IPS-18c (cell line): ENCODE results near the gene PRKG1.

Source experiments
- H3K4me3 ChIP-seq: 2 replicates; pipeline ENCODE4 v1.7.0; 2013; ENCODE audit warnings: low read depth, mild to moderate bottlenecking, low read length, moderate library complexity; ENCODE audit not compliant: insufficient read depth
- H3K9me3 ChIP-seq: one replicate; pipeline ENCODE4 v1.6.1; 2013; ENCODE audit warnings: mild to moderate bottlenecking, low read length, moderate library complexity; ENCODE audit not compliant: control insufficient read depth, insufficient read depth

PRKG1 gene

GRCh38 chr10:51073453-51074237 lies 642 bp upstream of the PRKG1 start:
- H3K4me3 ChIP-seq, result peak overlapping the region; percentile 68
- no peaks in the 10 kb centered on the region for H3K9me3 ChIP-seq

DNA sequence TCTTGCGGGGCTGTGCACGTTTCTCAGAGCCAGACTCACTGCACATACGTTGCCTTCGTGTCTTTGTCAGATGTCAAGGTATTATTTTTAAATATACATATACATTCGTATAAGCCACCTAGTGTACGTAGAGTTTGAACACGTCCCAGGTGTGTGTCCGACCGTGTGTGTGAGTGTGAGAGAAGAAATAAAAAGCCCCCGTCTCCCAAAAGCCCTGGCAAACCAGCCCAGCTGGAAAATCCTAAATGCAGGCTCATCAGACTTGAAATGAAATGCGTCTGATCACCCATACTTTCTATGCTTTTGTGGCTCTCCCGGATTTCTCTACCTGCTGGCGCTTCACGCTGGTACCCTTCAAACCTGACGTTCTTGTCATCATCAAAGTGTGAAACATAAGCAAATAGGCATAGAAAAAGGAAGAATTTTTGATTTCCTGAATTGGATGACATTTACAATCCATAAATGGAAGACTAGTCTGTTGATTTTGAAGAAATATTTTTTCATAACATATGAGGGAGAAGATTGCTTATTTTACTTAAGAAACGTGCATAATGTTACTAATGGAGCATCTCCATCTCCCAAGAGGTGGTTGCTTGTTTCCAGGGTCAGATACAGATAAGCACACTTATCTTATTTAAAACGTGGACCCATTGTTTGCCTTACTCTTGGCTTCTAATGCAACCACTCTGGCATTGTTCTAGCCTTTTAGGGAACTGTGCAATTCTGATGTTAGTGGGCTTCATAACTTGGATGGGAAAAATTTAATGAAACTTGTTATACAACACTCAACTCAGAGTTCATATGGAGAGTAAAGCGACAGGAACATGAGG lies 971 bp downstream of the PRKG1 start:
- peak overlapping the region; percentile 68 for H3K4me3 ChIP-seq
- no peaks in the 10 kb centered on the region for H3K9me3 ChIP-seq

DNA sequence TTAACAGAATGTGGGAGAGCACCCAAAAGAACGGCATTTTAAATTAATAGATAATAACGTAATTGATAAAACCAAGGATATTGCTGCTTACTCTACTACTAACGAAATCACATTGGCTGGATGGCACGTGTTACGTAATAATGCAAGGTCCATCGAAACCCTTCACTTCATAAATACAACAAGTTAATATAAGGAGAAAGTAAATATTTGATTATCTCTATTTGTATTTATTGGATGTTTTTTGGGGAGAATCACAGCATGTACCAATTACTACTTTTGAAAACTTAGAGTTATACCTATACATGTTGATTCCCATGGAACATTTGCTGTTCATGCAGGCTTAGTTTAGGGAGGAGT lies 1.6 kb downstream of the PRKG1 start:
- peak overlapping the region; percentile 68 for H3K4me3 ChIP-seq
- no peaks in the 10 kb centered on the region for H3K9me3 ChIP-seq

DNA sequence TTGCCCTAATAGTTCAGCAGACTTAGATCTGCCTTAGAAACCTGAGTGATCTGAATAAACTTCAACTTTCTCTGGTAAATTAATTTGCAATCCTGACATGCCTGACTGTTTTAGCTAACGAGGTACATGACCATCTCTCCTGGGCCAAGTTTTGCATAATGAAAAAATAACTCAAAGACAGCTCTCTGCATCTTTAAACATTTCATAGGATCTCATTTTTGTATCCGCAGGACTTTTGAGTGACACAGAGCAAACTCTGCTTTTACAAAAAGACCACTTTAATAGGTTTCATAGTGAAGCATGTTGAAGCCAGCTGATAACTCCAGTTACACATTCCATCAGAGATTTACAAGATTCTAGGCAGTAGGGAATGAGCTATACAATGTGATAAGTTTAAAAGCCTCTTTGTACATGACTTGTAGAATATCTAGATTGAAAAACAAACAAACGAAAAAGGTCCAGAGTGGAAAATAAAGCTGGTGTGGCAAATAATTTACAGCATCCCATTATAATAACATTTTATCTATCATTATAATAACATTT lies 2.1 kb downstream of the PRKG1 start:
- Histone ChIP-seq H3K9me3 (no peaks in the 10 kb centered on the region), H3K4me3 (no peak overlapping the region)

- no peak overlapping the region for H3K4me3 ChIP-seq
- H3K9me3 ChIP-seq, result no peaks in the 10 kb centered on the region
Measured at GRCh38 chr10:51077074-51077473, 2.8 kb downstream of the PRKG1 start.

GRCh38 chr10:51077507-51077906 lies 3.2 kb downstream of the PRKG1 start:
- no peak overlapping the region for H3K4me3 ChIP-seq
- H3K9me3 ChIP-seq, result no peaks in the 10 kb centered on the region

- H3K9me3 ChIP-seq, result no peaks in the 10 kb centered on the region
- no peak overlapping the region for H3K4me3 ChIP-seq
Measured at GRCh38 chr10:51079331-51079730, 5.0 kb downstream of the PRKG1 start.

DNA sequence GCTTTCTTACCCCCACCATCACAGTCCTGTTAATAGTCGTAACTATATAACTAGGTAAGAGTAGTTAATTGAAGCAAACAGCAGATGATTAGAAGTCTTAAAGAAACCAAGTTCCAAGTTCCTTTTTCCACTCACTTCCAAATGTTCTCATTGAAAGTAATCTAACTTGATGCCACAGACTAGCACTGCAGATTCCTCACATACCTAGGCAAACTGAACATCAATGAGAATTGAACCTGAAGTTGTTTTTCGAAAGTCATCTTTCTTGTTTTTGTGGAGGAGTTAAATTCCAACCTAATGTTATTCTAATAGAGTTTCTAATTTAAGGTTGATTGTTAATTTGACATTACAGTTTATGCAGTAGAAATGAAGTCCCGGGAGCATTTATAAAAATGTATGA lies 5.5 kb downstream of the PRKG1 start:
- H3K4me3 ChIP-seq, result no peak overlapping the region

DNA sequence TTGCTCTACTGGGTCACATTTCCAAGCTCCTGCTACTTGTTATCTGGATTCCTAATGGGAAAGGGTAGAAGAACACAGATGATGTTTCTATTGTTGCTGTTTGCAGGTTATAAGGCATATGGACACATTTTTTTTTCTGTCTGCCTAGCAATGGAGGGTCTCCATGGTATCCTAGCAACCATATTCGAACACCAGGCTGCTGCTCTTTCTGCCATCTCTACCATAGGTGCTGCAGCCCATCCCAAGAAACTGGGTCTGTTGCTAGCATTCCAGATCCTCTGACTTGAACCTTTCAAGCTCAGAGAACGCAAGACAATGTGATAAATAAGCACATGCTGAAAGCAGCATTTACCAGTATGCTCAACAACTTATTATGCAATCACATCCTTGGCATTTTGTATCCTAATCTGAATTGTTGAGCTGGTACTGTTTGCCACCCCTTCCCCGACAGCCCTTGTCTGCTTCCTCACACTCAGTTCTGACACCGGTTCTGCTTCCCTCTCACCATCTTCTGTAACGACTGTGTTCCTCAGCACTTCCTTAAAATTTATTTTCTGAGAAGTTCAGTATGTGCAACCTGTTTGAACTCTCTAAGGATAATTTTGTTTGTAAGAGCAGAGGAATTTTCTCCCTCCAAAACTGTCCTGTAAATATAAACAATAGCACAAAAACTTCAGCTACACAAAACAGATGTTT lies 6.2 kb downstream of the PRKG1 start:
- H3K9me3 ChIP-seq, result no peaks in the 10 kb centered on the region
- H3K4me3 ChIP-seq, result no peak overlapping the region

More for the DNA sequence above, 5.5 kb downstream of the PRKG1 start:
- no peaks in the 10 kb centered on the region for H3K9me3 ChIP-seq

GRCh38 chr10:51082857-51083256 lies 8.6 kb downstream of the PRKG1 start:
- H3K4me3 ChIP-seq, result no peak overlapping the region
- no peaks in the 10 kb centered on the region for H3K9me3 ChIP-seq

DNA sequence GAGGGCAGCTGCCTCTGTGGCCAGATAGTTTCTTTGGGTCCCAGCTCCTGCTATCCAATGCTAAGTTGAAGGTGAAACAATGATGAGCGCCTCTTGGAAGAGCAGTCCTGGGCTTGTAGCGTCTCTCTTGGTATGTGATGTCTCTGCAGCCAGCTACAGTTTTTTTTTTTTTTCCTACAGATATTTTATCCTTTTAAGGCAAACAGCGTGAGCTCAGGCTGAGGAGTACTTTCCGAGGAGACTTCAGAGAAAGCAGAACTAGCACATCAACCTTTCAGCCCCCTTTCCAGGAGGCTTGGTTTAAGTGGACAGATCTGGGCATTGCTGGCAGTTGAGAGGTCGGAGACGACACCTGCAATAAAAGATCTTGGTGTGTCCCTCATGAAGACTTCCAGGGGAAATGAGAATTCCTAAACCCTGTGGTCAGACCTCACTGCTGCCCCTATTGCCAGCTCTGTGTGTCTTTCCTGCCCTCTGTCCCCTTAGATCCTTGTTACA lies 9.1 kb downstream of the PRKG1 start:
- no peak overlapping the region for H3K4me3 ChIP-seq

DNA sequence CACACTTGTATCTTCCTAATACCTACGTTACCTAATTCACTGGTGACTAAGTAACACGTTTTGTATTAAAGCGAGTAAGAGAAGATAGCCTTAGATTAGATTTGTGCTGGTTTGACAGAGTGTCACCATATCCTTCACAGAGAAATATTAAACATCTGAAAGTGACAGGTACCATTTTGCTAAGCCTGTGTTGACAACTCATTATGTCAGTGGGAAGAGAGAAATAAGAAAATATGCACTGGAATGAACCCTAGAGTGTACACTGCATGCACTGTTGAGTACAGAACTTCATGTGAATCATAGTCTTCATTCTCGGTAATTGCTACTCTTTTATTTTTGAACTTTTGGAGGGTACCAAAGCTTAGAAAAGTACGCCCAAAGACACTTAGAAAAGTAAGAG lies 10.9 kb downstream of the PRKG1 start:
- no peaks in the 10 kb centered on the region for H3K9me3 ChIP-seq
- H3K4me3 ChIP-seq, result no peak overlapping the region

More for the DNA sequence above, 9.1 kb downstream of the PRKG1 start:
- H3K9me3 ChIP-seq, result no peaks in the 10 kb centered on the region

DNA sequence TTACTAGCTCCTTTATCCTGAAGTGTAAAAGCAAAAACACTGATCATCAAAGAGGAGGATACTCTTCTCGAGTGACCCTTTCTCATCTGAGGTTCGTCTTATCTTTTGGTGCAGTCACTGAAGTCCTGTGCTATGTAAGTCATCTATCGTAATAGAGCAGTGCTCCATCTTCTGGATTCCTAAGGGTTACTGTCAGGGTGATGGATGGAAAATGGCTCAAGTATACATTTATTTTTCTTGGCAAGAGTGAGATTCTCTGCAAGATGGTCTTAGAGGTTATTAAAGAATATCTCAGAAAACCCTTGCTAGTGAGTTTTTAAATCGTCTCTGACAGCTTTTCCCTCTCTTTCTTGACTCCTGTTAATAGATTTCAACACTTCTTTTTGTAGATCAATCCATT lies 12.4 kb downstream of the PRKG1 start:
- no peaks in the 10 kb centered on the region for H3K9me3 ChIP-seq

GRCh38 chr10:51087114-51087513 lies 12.8 kb downstream of the PRKG1 start:
- H3K4me3 ChIP-seq, result no peak overlapping the region

More for the DNA sequence above, 12.4 kb downstream of the PRKG1 start:
- H3K4me3 ChIP-seq, result no peak overlapping the region

GRCh38 chr10:51090190-51090589 lies 15.9 kb downstream of the PRKG1 start:
- no peak overlapping the region for H3K4me3 ChIP-seq

More at GRCh38 chr10:51087114-51087513, 12.8 kb downstream of the PRKG1 start:
- H3K9me3 ChIP-seq, result no peaks in the 10 kb centered on the region

DNA sequence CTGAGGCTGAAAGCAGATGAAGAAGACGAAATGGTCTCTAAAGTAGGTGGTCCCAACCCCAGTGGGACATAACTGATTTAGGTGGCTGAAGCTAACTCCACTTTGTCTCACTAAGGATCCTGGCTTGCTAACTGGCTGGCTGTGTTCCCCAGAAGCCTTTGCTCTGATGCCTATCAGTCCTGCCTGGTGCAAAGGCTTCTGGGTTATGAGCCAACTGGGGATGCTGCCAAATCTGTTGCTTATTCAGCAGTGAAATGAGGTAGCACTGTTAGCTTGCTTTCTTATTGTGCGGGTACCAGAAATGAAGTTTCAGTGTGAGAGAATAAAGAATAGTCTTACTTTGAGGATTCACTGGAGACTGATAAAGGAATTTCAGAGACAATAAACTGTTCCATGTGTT lies 18.1 kb downstream of the PRKG1 start:
- H3K9me3 ChIP-seq, result no peaks in the 10 kb centered on the region
- no peak overlapping the region for H3K4me3 ChIP-seq

More at GRCh38 chr10:51090190-51090589, 15.9 kb downstream of the PRKG1 start:
- H3K9me3 ChIP-seq, result no peaks in the 10 kb centered on the region

DNA sequence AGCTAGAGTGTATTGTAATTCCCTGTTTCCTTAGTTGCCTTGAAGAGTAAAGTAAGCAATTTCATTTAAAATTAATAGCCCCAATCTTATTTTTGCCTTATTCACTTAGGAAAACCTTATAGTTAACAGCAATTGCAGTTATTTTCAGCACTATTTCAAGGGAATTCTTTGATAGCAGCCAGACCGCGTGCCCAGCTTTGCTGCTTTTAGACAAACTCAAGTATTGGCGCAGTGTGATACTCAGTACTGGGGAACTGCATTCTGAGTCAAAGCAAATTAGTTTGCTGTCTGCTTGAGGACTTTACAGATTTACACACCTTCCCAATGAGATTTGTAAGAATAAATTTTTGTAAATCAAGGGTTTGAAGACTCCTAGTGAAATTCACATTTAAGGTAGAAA lies 21.2 kb downstream of the PRKG1 start:
- Histone ChIP-seq H3K4me3 (no peak overlapping the region), H3K9me3 (no peaks in the 10 kb centered on the region)
